Lower leg skin (tissue), 3 donors: ENCODE results near the gene ITGA11.

ENCODE experiments used
- POLR2A ChIP-seq, 2 donors: fragments of 450-650 bp; IDR thresholded peaks; one replicate each; pipeline ENCODE4 v1.6.1; 2016 to 2017; ENCODE audit warnings: antibody characterized with exemption in 2 of 2, mild to moderate bottlenecking in 1 of 2, moderate library complexity in 1 of 2
- TF ChIP-seq, protein P1 (sequence below), 3 donors: fragments of 450-650 bp; IDR thresholded peaks; one replicate each; pipeline ENCODE4 v1.5.1; 2016; ENCODE audit warnings: antibody characterized with exemption in 3 of 3, mild to moderate bottlenecking in 3 of 3, moderate library complexity in 2 of 3

GRCh38 chr15:68427963-68428362, 4.0 kb downstream of the ITGA11 start:
- TF ChIP-seq, protein P1, sequence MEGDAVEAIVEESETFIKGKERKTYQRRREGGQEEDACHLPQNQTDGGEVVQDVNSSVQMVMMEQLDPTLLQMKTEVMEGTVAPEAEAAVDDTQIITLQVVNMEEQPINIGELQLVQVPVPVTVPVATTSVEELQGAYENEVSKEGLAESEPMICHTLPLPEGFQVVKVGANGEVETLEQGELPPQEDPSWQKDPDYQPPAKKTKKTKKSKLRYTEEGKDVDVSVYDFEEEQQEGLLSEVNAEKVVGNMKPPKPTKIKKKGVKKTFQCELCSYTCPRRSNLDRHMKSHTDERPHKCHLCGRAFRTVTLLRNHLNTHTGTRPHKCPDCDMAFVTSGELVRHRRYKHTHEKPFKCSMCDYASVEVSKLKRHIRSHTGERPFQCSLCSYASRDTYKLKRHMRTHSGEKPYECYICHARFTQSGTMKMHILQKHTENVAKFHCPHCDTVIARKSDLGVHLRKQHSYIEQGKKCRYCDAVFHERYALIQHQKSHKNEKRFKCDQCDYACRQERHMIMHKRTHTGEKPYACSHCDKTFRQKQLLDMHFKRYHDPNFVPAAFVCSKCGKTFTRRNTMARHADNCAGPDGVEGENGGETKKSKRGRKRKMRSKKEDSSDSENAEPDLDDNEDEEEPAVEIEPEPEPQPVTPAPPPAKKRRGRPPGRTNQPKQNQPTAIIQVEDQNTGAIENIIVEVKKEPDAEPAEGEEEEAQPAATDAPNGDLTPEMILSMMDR (IDR thresholded peaks at IDR 0.05): no peak
- TF ChIP-seq POLR2A (IDR thresholded peaks at IDR 0.05): no peak
